ENCODE measurements around the gene SNAP29. TPM values are rescaled to one million over a fixed set of nuclear protein-coding genes. Genes with fewer than 3 reads are reported as not detected.

SNAP29 gene
- total RNA-seq, 4 donors from 2014 or later = 8.0 to 25.5 (median 20.3) TPM

GRCh38 chr22:20866736-20867135 lies 7.9 kb downstream of the SNAP29 start:
- in situ Hi-C loops (cut with MboI; ENCODE audit: low pct_ligation_motif_present in 1 of 4, low pct_unique_long_range_greater_than_20kb in 1 of 4, low sequenced_read_pairs in 3 of 4) = no loop called here
- Histone ChIP-seq H3K4me1 (peaks cover 9 to 34% (median 28%) of the 10 kb centered on the region in 4 donors), H3K36me3 (peaks cover 0 to 9% (median under 1%) of the 10 kb centered on the region in 4 donors), H3K27me3 (no peaks in the 10 kb centered on the region), H3K27ac (peak overlapping the region; percentile 81 to 88 (median 87)), H3K9me3 (no peaks in the 10 kb centered on the region), H3K4me3 (peak overlapping the region in 1 of 4 donors; percentile 22)
- no peak for DNase-seq
- WGBS, 2 donors (ENCODE audit: low coverage in 1 of 2) = 60% methylated on average over 5 of the region's 5 CpGs; no CpG with 5 or more reads in 1 of the 2 donors
- TF ChIP-seq POLR2AphosphoS5 (IDR thresholded peaks at IDR 0.05) (no peak), EP300 (IDR thresholded peaks at IDR 0.05; ENCODE audit: low read depth) (no peak), CTCF (IDR thresholded peaks at IDR 0.05) (no peak), POLR2A (IDR thresholded peaks at IDR 0.05) (no peak)
- intact Hi-C loops (cut with DNase I; ENCODE audit: low total_unique reads) = no loop called here

- Histone ChIP-seq H3K4me3 (peak overlapping the region in 1 of 4 donors; percentile 22), H3K9me3 (no peaks in the 10 kb centered on the region), H3K27me3 (no peaks in the 10 kb centered on the region), H3K4me1 (peaks cover 9 to 34% (median 28%) of the 10 kb centered on the region in 4 donors), H3K36me3 (peaks cover 0 to 14% (median 3%) of the 10 kb centered on the region in 4 donors), H3K27ac (peak overlapping the region; percentile 81 to 88 (median 87))
- TF ChIP-seq POLR2A (IDR thresholded peaks at IDR 0.05) = peak; percentile 68
- TF ChIP-seq POLR2AphosphoS5 (IDR thresholded peaks at IDR 0.05) = peak in 2 of 3 donors; percentile 33 to 64
- TF ChIP-seq EP300 (IDR thresholded peaks at IDR 0.05; ENCODE audit: low read depth) = no peak
- no peak for TF ChIP-seq CTCF (IDR thresholded peaks at IDR 0.05)
- in situ Hi-C loops (cut with MboI; ENCODE audit: low pct_ligation_motif_present in 1 of 4, low pct_unique_long_range_greater_than_20kb in 1 of 4, low sequenced_read_pairs in 3 of 4) (no loop called here), intact Hi-C loops (cut with DNase I; ENCODE audit: low total_unique reads) (no loop called here)
- WGBS, 2 donors (ENCODE audit: low coverage in 1 of 2) = 10 to 41% methylated on average over 2 to 11 of the region's 11 CpGs
- DNase-seq = peak; percentile 51
Measured at GRCh38 chr22:20867179-20868024, 8.6 kb downstream of the SNAP29 start.

GRCh38 chr22:20868025-20868962 lies 9.5 kb downstream of the SNAP29 start:
- 68 to 74% methylated on average over 5 to 7 of the region's 7 CpGs for WGBS, 2 donors (ENCODE audit: low coverage in 1 of 2)
- peaks cover 0 to 18% (median 3%) of the 10 kb centered on the region in 4 donors for H3K36me3 ChIP-seq
- no peaks in the 10 kb centered on the region for H3K9me3 ChIP-seq
- DNase-seq = no peak
- H3K4me1 ChIP-seq = peaks cover 9 to 35% (median 29%) of the 10 kb centered on the region in 4 donors
- H3K27ac ChIP-seq = peak overlapping the region; percentile 81 to 88 (median 87)
- in situ Hi-C loops (cut with MboI; ENCODE audit: low pct_ligation_motif_present in 1 of 4, low pct_unique_long_range_greater_than_20kb in 1 of 4, low sequenced_read_pairs in 3 of 4) (no loop called here), intact Hi-C loops (cut with DNase I; ENCODE audit: low total_unique reads) (no loop called here)
- TF ChIP-seq POLR2A (IDR thresholded peaks at IDR 0.05) (no peak), CTCF (IDR thresholded peaks at IDR 0.05) (no peak), POLR2AphosphoS5 (IDR thresholded peaks at IDR 0.05) (no peak), EP300 (IDR thresholded peaks at IDR 0.05; ENCODE audit: low read depth) (no peak)
- H3K27me3 ChIP-seq = no peaks in the 10 kb centered on the region
- H3K4me3 ChIP-seq = no peak overlapping the region

- no peak for DNase-seq
- intact Hi-C loops (cut with DNase I; ENCODE audit: low total_unique reads) = no loop called here
- Histone ChIP-seq H3K36me3 (peaks cover 0 to 18% (median 3%) of the 10 kb centered on the region in 4 donors), H3K27me3 (no peaks in the 10 kb centered on the region), H3K9me3 (no peaks in the 10 kb centered on the region), H3K4me3 (no peak overlapping the region), H3K27ac (peak overlapping the region in 1 of 4 donors; percentile 88), H3K4me1 (peaks cover 9 to 35% (median 29%) of the 10 kb centered on the region in 4 donors)
- in situ Hi-C loops (cut with MboI; ENCODE audit: low pct_ligation_motif_present in 1 of 4, low pct_unique_long_range_greater_than_20kb in 1 of 4, low sequenced_read_pairs in 3 of 4) = no loop called here
- TF ChIP-seq CTCF (IDR thresholded peaks at IDR 0.05) (no peak), POLR2A (IDR thresholded peaks at IDR 0.05) (no peak), POLR2AphosphoS5 (IDR thresholded peaks at IDR 0.05) (no peak), EP300 (IDR thresholded peaks at IDR 0.05; ENCODE audit: low read depth) (no peak)
- WGBS, 2 donors (ENCODE audit: low coverage in 1 of 2) = 100% methylated on average over 2 of the region's 2 CpGs
Measured at GRCh38 chr22:20869234-20869633, 10.4 kb downstream of the SNAP29 start.

All from transverse colon (tissue), 4 donors.